ENCODE data around the gene PCSK6.

PCSK6 gene

DNA sequence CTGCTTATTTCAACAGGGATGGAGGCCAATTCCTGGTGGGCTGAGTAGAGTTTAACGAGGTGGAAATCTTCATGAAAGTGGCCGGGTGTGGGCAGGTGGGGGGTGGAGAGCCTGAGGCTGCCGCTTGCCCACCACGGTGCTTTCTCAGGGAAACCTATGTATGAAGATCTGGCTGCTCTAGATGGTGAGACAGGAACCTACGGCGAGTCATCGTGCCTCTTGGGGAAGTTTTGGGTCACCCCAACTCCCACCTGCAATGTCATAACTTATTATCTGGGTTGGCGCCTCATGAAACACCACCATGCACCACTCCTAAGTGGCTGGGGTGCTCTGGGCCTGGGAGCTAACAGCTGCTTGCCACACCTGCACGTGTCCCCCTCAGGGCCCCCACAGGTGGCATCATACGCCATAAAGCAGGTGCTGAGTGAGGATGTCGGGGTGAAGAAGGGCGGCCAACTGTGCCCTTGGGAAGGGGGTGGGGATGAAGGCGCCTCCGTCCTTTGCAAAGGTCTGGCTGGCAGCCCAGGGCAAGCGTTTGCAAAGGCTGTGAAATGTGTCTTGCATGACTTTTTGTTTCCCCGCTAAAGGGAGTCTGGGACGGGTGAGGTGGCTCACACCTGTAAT lies 166.5 kb downstream of the PCSK6 start:
- TF ChIP-seq CTCF (IDR thresholded peaks at IDR 0.05; ENCODE audit: control insufficient read depth, insufficient read depth, low read depth, low read length, missing control alignments), result no peak
- no peak overlapping the region for H3K4me3 ChIP-seq (ENCODE audit: control insufficient read depth, low read depth, low read length)
- no peak for DNase-seq (ENCODE audit: low read depth)

- DNase-seq (ENCODE audit: low read depth), result no peak
- no peak for TF ChIP-seq CTCF (IDR thresholded peaks at IDR 0.05; ENCODE audit: control insufficient read depth, insufficient read depth, low read depth, low read length, missing control alignments)
- no peak overlapping the region for H3K4me3 ChIP-seq (ENCODE audit: control insufficient read depth, low read depth, low read length)
Observed at GRCh38 chr15:101322016-101322695, 167.4 kb downstream of the PCSK6 start.

- no peak for DNase-seq (ENCODE audit: low read depth)
- H3K4me3 ChIP-seq (ENCODE audit: control insufficient read depth, low read depth, low read length), result no peak overlapping the region
- no peak for TF ChIP-seq CTCF (IDR thresholded peaks at IDR 0.05; ENCODE audit: control insufficient read depth, insufficient read depth, low read depth, low read length, missing control alignments)
Observed at GRCh38 chr15:101320501-101321052, 168.9 kb downstream of the PCSK6 start.

DNA sequence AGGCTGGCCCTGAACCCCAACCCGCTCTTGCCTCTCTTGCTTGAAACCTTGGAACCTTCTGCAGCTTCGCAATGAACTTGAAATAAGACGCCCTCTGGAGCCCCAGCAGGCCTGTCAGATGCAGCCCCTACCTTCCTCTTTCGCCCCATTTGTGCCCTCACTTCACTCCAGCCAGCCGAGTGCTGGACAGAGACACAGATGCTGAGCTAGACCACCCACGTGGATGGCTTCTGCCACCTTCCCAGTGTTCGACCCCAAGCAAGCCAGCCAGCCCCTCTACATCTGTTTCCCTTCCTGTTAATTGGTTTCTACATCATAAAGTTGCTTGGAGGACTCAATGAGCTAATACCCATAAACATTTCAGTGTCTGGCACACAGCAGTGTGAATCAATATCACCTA lies 170.7 kb downstream of the PCSK6 start:
- DNase-seq (ENCODE audit: low read depth), result no peak
- no peak for TF ChIP-seq CTCF (IDR thresholded peaks at IDR 0.05; ENCODE audit: control insufficient read depth, insufficient read depth, low read depth, low read length, missing control alignments)
- H3K4me3 ChIP-seq (ENCODE audit: control insufficient read depth, low read depth, low read length), result no peak overlapping the region

DNA sequence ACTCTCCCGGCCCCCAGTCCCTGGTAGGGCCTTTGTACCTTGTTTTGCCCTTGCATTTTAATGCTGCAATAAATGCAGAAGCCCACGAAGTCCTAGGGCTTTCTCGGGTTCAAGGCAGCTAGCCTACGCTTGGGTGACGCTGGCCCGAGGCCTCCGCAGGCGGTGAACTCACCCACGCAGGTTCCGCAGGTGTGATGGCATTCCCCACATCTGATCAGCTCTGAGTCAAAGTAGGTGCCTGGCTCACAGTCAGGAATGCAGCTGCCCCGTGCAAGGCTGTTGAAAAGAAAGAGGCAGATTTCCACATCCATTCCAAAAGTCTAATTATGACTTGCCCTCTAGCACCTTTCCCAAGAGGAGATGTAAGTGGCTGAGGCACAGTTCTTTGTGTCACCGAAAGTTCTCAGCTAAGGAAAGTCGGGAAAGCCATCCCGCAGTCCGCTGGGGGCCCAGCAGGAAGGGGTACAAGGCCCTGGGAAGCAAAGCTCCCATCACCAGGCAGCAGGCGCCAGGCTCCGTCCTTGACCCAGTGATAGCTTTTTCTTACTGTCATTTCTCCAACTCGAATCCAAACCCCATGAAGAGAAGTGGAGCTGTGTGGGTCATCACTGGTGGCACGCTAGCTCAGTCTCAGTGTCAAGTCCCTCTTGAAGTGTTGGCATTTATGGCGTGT lies 171.2 kb downstream of the PCSK6 start:
- TF ChIP-seq CTCF (IDR thresholded peaks at IDR 0.05; ENCODE audit: control insufficient read depth, insufficient read depth, low read depth, low read length, missing control alignments), result no peak
- H3K4me3 ChIP-seq (ENCODE audit: control insufficient read depth, low read depth, low read length), result no peak overlapping the region
- DNase-seq (ENCODE audit: low read depth), result no peak

DNA sequence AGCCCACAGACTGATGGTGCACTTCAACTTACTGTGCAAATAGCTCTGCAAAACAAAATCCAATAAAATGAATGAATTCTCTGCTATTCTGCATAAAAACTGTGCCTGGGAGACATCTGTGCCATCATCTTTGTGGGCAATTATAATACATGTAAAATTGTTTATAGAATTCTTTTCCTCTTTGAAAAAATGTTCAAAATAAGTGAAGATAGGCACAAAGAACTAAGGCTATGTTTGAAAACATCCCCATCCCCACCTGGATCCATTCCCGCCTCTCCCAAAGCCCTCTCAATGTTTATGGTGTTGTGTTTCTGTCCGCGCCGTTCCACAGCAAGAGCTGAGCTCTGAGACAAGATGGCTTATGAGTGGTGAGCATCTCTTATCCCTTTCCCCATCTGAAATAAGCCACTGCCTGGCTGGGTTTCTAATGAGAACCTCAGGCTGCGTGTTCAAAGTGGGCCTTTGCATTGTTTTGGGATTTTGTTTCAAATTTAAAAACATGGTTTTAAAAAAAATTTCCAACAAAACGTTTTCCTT lies 172.1 kb downstream of the PCSK6 start:
- H3K4me3 ChIP-seq (ENCODE audit: control insufficient read depth, low read depth, low read length), result no peak overlapping the region
- no peak for DNase-seq (ENCODE audit: low read depth)
- TF ChIP-seq CTCF (IDR thresholded peaks at IDR 0.05; ENCODE audit: control insufficient read depth, insufficient read depth, low read depth, low read length, missing control alignments), result no peak
